CD4-positive, alpha-beta T cell treated with Interleukin-1 beta for 1 hour (primary cell): Measurements from ENCODE around the gene DMBX1.

Source experiments
- DNase-seq, 2 donors: peaks; one replicate each; pipeline ENCODE4 v3.0.0-alpha.2; 2020 to 2022

Gene DMBX1

GRCh38 chr1:46461017-46461808 lies 28.4 kb upstream of the DMBX1 start:
- no peak for DNase-seq

- no peak for DNase-seq
Measured at GRCh38 chr1:46461809-46462448, 27.7 kb upstream of the DMBX1 start.

GRCh38 chr1:46464013-46464548 lies 25.6 kb upstream of the DMBX1 start:
- DNase-seq: no peak

GRCh38 chr1:46464915-46465314 lies 24.7 kb upstream of the DMBX1 start:
- no peak for DNase-seq

GRCh38 chr1:46465981-46466476 lies 23.6 kb upstream of the DMBX1 start:
- no peak for DNase-seq

GRCh38 chr1:46466477-46467182 lies 23.0 kb upstream of the DMBX1 start:
- DNase-seq: no peak

GRCh38 chr1:46467183-46467504 lies 22.5 kb upstream of the DMBX1 start:
- no peak for DNase-seq

GRCh38 chr1:46469881-46470280 lies 19.8 kb upstream of the DMBX1 start:
- DNase-seq: no peak

- DNase-seq: no peak
Measured at GRCh38 chr1:46471848-46472492, 17.7 kb upstream of the DMBX1 start.

GRCh38 chr1:46472498-46473181 lies 17.0 kb upstream of the DMBX1 start:
- no peak for DNase-seq

GRCh38 chr1:46473991-46474390 lies 15.6 kb upstream of the DMBX1 start:
- DNase-seq: no peak

GRCh38 chr1:46474570-46474969 lies 15.1 kb upstream of the DMBX1 start:
- no peak for DNase-seq

GRCh38 chr1:46476673-46477072 lies 13.0 kb upstream of the DMBX1 start:
- DNase-seq: no peak

GRCh38 chr1:46477153-46477929 lies 12.3 kb upstream of the DMBX1 start:
- peak; percentile 74 for DNase-seq

GRCh38 chr1:46478721-46479485 lies 10.7 kb upstream of the DMBX1 start:
- DNase-seq: no peak

- no peak for DNase-seq
Measured at GRCh38 chr1:46479744-46480350, 9.8 kb upstream of the DMBX1 start.

- DNase-seq: no peak
Measured at GRCh38 chr1:46480959-46481646, 8.5 kb upstream of the DMBX1 start.

GRCh38 chr1:46481961-46482360 lies 7.7 kb upstream of the DMBX1 start:
- no peak for DNase-seq

GRCh38 chr1:46483589-46483988 lies 6.0 kb upstream of the DMBX1 start:
- DNase-seq: no peak
